ENCODE measurements around the gene RCC1. TPM values are rescaled to one million over a fixed set of nuclear protein-coding genes. Genes with fewer than 3 reads are reported as not detected.
A peak's percentile ranks its signal among the peaks of the same experiment; 100 is the strongest.

The RCC1 gene
- total and polyA plus RNA-seq, 2 donors (not counting 3 experiments of a cell fraction or from before 2014, with no cell fraction given) = 37.1 to 77.7 TPM

Small RNA genes lying within 50 kb of the gene (small RNA-seq; reads per million reads assigned to genes)
- gene RNU6ATAC27P (ENCODE audit: insufficient read depth, insufficient read length, low read depth, low replicate concordance) (not detected), gene SNORA16A (ENCODE audit: insufficient read depth, insufficient read length, low read depth, low replicate concordance) (not detected), gene SNORA44 (ENCODE audit: insufficient read depth, insufficient read length, low read depth, low replicate concordance) (not detected), gene SNORA61 (ENCODE audit: insufficient read depth, insufficient read length, low read depth, low replicate concordance) (not detected), gene SNORA73A (ENCODE audit: insufficient read depth, insufficient read length, low read depth, low replicate concordance) (not detected), gene SNORA73B (ENCODE audit: insufficient read depth, insufficient read length, low read depth, low replicate concordance) (48.2 reads per million, percentile 92 among the genes with 10 or more reads in this experiment), gene SNORD99 (ENCODE audit: insufficient read depth, insufficient read length, low read depth, low replicate concordance) (1,004 reads per million, percentile 100 among the genes with 10 or more reads in this experiment)

Other genes starting within 250 kb of the RCC1 start
- gene SESN2, start 246.5 kb upstream of the RCC1 start, total RNA-seq = 13.1 and 13.2 TPM in 2 replicates
- gene SESN2, start 246.5 kb upstream of the RCC1 start, polyA plus RNA-seq = 11.6 and 14.4 TPM in 2 replicates
- 12.5 and 15.6 TPM in 2 replicates for gene MED18, start 177.0 kb upstream of the RCC1 start, total RNA-seq
- gene MED18, start 177.0 kb upstream of the RCC1 start, polyA plus RNA-seq = 19.7 and 20.2 TPM in 2 replicates
- gene PHACTR4, start 136.3 kb upstream of the RCC1 start, total RNA-seq = 59.7 and 61.0 TPM in 2 replicates
- 18.2 and 25.4 TPM in 2 replicates for gene PHACTR4, start 136.3 kb upstream of the RCC1 start, polyA plus RNA-seq
- 46.2 and 49.0 TPM in 2 replicates for gene TRNAU1AP, start 47.0 kb downstream of the RCC1 start, total RNA-seq
- gene TRNAU1AP, start 47.0 kb downstream of the RCC1 start, polyA plus RNA-seq = 31.5 and 32.7 TPM in 2 replicates
- 1.2 and 2.0 TPM in 2 replicates for gene RAB42, start 86.2 kb downstream of the RCC1 start, total RNA-seq
- gene RAB42, start 86.2 kb downstream of the RCC1 start, polyA plus RNA-seq = 1.4 and 1.8 TPM in 2 replicates
- 15.3 and 18.2 TPM in 2 replicates for gene TAF12, start 137.0 kb downstream of the RCC1 start, total RNA-seq
- 13.9 and 17.7 TPM in 2 replicates for gene TAF12, start 137.0 kb downstream of the RCC1 start, polyA plus RNA-seq
- gene RNU11, start 142.6 kb downstream of the RCC1 start, total RNA-seq = not detected in 2 replicates
- not detected in 2 replicates for gene RNU11, start 142.6 kb downstream of the RCC1 start, polyA plus RNA-seq
- 14.5 and 16.0 TPM in 2 replicates for gene GMEB1, start 162.7 kb downstream of the RCC1 start, total RNA-seq
- gene GMEB1, start 162.7 kb downstream of the RCC1 start, polyA plus RNA-seq = 6.8 and 8.1 TPM in 2 replicates
- 101 and 105 TPM in 2 replicates for gene YTHDF2, start 230.9 kb downstream of the RCC1 start, total RNA-seq
- gene YTHDF2, start 230.9 kb downstream of the RCC1 start, polyA plus RNA-seq = 72.4 and 73.6 TPM in 2 replicates

Data from endothelial cell of umbilical vein (primary cell).